Hepatic stellate cell (primary cell): Measurements from ENCODE around the gene TRIP10.
"Not testable (repeated sequence)": the region's sequence is repeated elsewhere in the genome, so short reads cannot be mapped to it uniquely, and the experiment has no call there.

Source experiments
- DNase-seq: peaks from one replicate; pipeline ENCODE4 v3.0.0; 2011; ENCODE audit warnings: low spot score

TRIP10 gene

GRCh38 chr19:6797646-6798045, 58.2 kb downstream of the TRIP10 start:
- DNase-seq, result no peak

- not testable (repeated sequence) for DNase-seq
Measured at GRCh38 chr19:6800160-6800790, 60.8 kb downstream of the TRIP10 start.

- no peak for DNase-seq
Measured at GRCh38 chr19:6800991-6801484, 61.6 kb downstream of the TRIP10 start.
